Measurements from ENCODE around the gene SLC9A9. TPM values are rescaled to one million over a fixed set of nuclear protein-coding genes. Genes with fewer than 3 reads are reported as not detected.

SLC9A9 gene
- total and polyA plus RNA-seq, 2 of the 8 experiments (the other 6 are each of a cell fraction or from before 2014, with no cell fraction given): 0.48 to 1.1 TPM

GRCh38 chr3:143640774-143641173, 207.5 kb downstream of the SLC9A9 start:
- FAIRE-seq (no peak), DNase-seq (ENCODE audit: low read depth in 1 of 2, low spot score in 2 of 2) (no peak)
- TF ChIP-seq KDM1A (IDR thresholded peaks at IDR 0.05; ENCODE audit: borderline replicate concordance, low read length) (no peak), CTBP2 (IDR thresholded peaks at IDR 0.05; ENCODE audit: borderline replicate concordance, insufficient read depth, insufficient read length, low read length) (no peak)
- no peak overlapping the region for H2BK5ac ChIP-seq (ENCODE audit: low read depth, low read length)
- no peaks in the 10 kb centered on the region for H3K23me2 ChIP-seq (ENCODE audit: low read depth, low read length)
- no peak overlapping the region for H3K4ac ChIP-seq (replicated peaks; ENCODE audit: insufficient read length, low read depth, low read length)
- no peak overlapping the region for H3K14ac ChIP-seq (ENCODE audit: insufficient read length)
- H3K56ac ChIP-seq (replicated peaks; ENCODE audit: insufficient read length, low read depth, low read length): no peak overlapping the region
- no peak overlapping the region for H2BK120ac ChIP-seq (replicated peaks; ENCODE audit: low read depth, low read length)
- H2AK5ac ChIP-seq (ENCODE audit: low read depth, low read length): no peak overlapping the region
- no peaks in the 10 kb centered on the region for H3K79me2 ChIP-seq (ENCODE audit: control insufficient read depth in 1 of 2, insufficient read depth in 2 of 2, low read length in 2 of 2)
- H2BK12ac ChIP-seq (ENCODE audit: low read depth, low read length): no peak overlapping the region
- no peak overlapping the region for H2BK20ac ChIP-seq (ENCODE audit: low read length)
- H4K91ac ChIP-seq (replicated peaks; ENCODE audit: insufficient read length, low read length): no peak overlapping the region
- H4K20me1 ChIP-seq (replicated peaks in 1 of 2; ENCODE audit: control insufficient read depth in 1 of 2, insufficient read depth in 2 of 2, low read length in 2 of 2): no peaks in the 10 kb centered on the region
- H2AFZ ChIP-seq (ENCODE audit: low read length): no peak overlapping the region
- H3K4me1 ChIP-seq (replicated peaks in 1 of 4; ENCODE audit: control insufficient read depth in 3 of 4, insufficient read depth in 4 of 4, low read length in 3 of 4): no peaks in the 10 kb centered on the region
- no peak overlapping the region for H3K4me3 ChIP-seq (ENCODE audit: extremely low read depth in 1 of 4, insufficient read depth in 2 of 4, low read depth in 3 of 4, low read length in 4 of 4)
- no peaks in the 10 kb centered on the region for H3K79me1 ChIP-seq (ENCODE audit: low read depth, low read length)
- H3K4me2 ChIP-seq (ENCODE audit: insufficient read depth in 1 of 2, low read depth in 2 of 2, low read length in 2 of 2): no peak overlapping the region
- H3K9me3 ChIP-seq (ENCODE audit: insufficient read depth in 2 of 2, low read depth in 1 of 2, low read length in 1 of 2): no peaks in the 10 kb centered on the region
- H3K27ac ChIP-seq (ENCODE audit: low read depth, low read length): no peak overlapping the region
- H4K8ac ChIP-seq (ENCODE audit: extremely low read depth, insufficient read depth, low read length): no peak overlapping the region
- no peaks in the 10 kb centered on the region for H3K36me3 ChIP-seq (ENCODE audit: control insufficient read depth in 2 of 4, insufficient read depth in 4 of 4, low read length in 3 of 4)
- H3K23ac ChIP-seq (ENCODE audit: insufficient read length): no peak overlapping the region
- H3K27me3 ChIP-seq (replicated peaks in 1 of 4; ENCODE audit: control insufficient read depth in 3 of 4, extremely low read depth in 1 of 4, insufficient read depth in 3 of 4, low read length in 3 of 4): no peaks in the 10 kb centered on the region
- WGBS, 2 experiments (ENCODE audit: extremely low coverage in 1 of 2, insufficient coverage in 1 of 2, insufficient read length in 1 of 2, insufficient replicate concordance in 2 of 2, low coverage in 1 of 2, low lambda C conversion rate in 2 of 2, missing lambda C conversion rate in 1 of 2): 91% methylated on average over 3 of the region's 3 CpGs; no CpG with 5 or more reads in 1 of the 2 experiments
- no peak overlapping the region for H2BK15ac ChIP-seq (ENCODE audit: low read length)
- ChIA-PET POLR2A (ENCODE audit: partially characterized antibody) (no interaction called here), CTCF (ENCODE audit: partially characterized antibody) (interaction anchor here (2.8 kb wide), 1 partner anchor 9 kb away, joined by 18 read pairs; no protein-coding TSS in a partner anchor)
- H3K9ac ChIP-seq (replicated peaks in 1 of 4; ENCODE audit: extremely low read depth in 1 of 4, low read depth in 3 of 4, low read length in 3 of 4): no peak overlapping the region
- H4K5ac ChIP-seq (ENCODE audit: insufficient read length, low read depth, low read length): no peak overlapping the region
- no peak overlapping the region for H3K18ac ChIP-seq (ENCODE audit: extremely low read depth, low read length)
